HEK293 (cell line): Measurements from ENCODE around the gene TRIM8.

Experiments
- CTCF ChIA-PET: fragments of 350-600 bp; formaldehyde crosslinking; extraction: SDS; loops from one replicate; lab custom pipeline; 2021; ENCODE audit warnings: antibody characterized with exemption; lab: Yijun Ruan, JAX
- POLR2A ChIA-PET: fragments of 300-600 bp; formaldehyde crosslinking; extraction: SDS; loops from one replicate; lab custom pipeline; 2020; ENCODE audit warnings: antibody characterized with exemption, inconsistent platforms; lab: Yijun Ruan, JAX
- H3K27ac ChIP-seq: fragments of 200-500 bp; sonication (Bioruptor generic); 2 replicates; pipeline ENCODE4 v1.5.1; 2014; ENCODE audit warnings: low read depth, low read length, control low read depth, inconsistent platforms; ENCODE audit errors: extremely low read depth
- H3K36me3 ChIP-seq, 2 experiments: fragments of 200-500 bp in 1 of 2; sonication (Bioruptor generic) in 1 of 2; 1 replicate in 1 of 2; 2 replicates in 1 of 2; pipeline ENCODE4 v1.5.1; 2014 to 2017; ENCODE audit warnings: inconsistent platforms in 2 of 2, low read length in 2 of 2; ENCODE audit not compliant: control insufficient read depth in 2 of 2, insufficient read depth in 1 of 2
- H3K4me1 ChIP-seq: fragments of 200-500 bp; sonication (Bioruptor generic); 2 replicates; pipeline ENCODE4 v1.5.1; 2014; ENCODE audit warnings: mild to moderate bottlenecking, low read length, inconsistent platforms; ENCODE audit not compliant: control insufficient read depth, insufficient read depth
- H3K4me3 ChIP-seq: 2 replicates; pipeline ENCODE4 v1.5.1; 2011; ENCODE audit warnings: low read depth, mild to moderate bottlenecking, control low read depth, low read length, moderate library complexity
- H3K9me3 ChIP-seq: fragments of 200-500 bp; sonication (Bioruptor generic); 2 replicates; pipeline ENCODE4 v1.5.1; 2014; ENCODE audit warnings: low read depth, low read length, inconsistent platforms; ENCODE audit not compliant: control insufficient read depth, insufficient read depth
- BCL11B ChIP-seq: fragments of 450-650 bp; formaldehyde crosslinking; IDR thresholded peaks from 2 replicates; pipeline ENCODE4 v1.5.1; 2016; ENCODE audit warnings: low read depth, missing biosample characterization, missing genetic modification characterization
- EGR2 ChIP-seq: fragments of 450-650 bp; formaldehyde crosslinking; IDR thresholded peaks from 2 replicates; pipeline ENCODE4 v1.5.1; 2016; ENCODE audit warnings: low read depth, missing biosample characterization, missing genetic modification characterization
- GFI1B ChIP-seq: fragments of 450-650 bp; formaldehyde crosslinking; IDR thresholded peaks from 2 replicates; pipeline ENCODE4 v1.5.1; 2016; ENCODE audit warnings: missing biosample characterization, missing genetic modification characterization
- HOXD13 ChIP-seq: sonication (generic); formaldehyde crosslinking; IDR thresholded peaks from 2 replicates; pipeline ENCODE4 v1.8.0; 2022; ENCODE audit warnings: missing genetic modification reagents, borderline replicate concordance
- KLF1 ChIP-seq: fragments of 450-650 bp; formaldehyde crosslinking; IDR thresholded peaks from 2 replicates; pipeline ENCODE4 v1.5.1; 2016; ENCODE audit warnings: missing biosample characterization, missing genetic modification characterization
- KLF10 ChIP-seq: fragments of 450-650 bp; IDR thresholded peaks from 2 replicates; pipeline ENCODE4 v1.5.1; 2018; ENCODE audit warnings: missing biosample characterization, mild to moderate bottlenecking, missing genetic modification characterization
- KLF16 ChIP-seq: fragments of 450-650 bp; formaldehyde crosslinking; IDR thresholded peaks from 2 replicates; pipeline ENCODE4 v1.5.1; 2017; ENCODE audit warnings: missing biosample characterization, missing genetic modification characterization
- MEIS1 ChIP-seq: sonication (generic); formaldehyde crosslinking; IDR thresholded peaks from 2 replicates; pipeline ENCODE4 v1.8.1; 2022; ENCODE audit warnings: missing genetic modification reagents, mild to moderate bottlenecking, borderline replicate concordance
- SCRT1 ChIP-seq: fragments of 450-650 bp; formaldehyde crosslinking; IDR thresholded peaks from 2 replicates; pipeline ENCODE4 v1.5.1; 2016; ENCODE audit warnings: missing biosample characterization, missing genetic modification characterization, borderline replicate concordance
- SP2 ChIP-seq: fragments of 450-650 bp; formaldehyde crosslinking; IDR thresholded peaks from 2 replicates; pipeline ENCODE4 v1.5.1; 2016; ENCODE audit warnings: missing biosample characterization, missing genetic modification characterization
- ZEB2 ChIP-seq: fragments of 450-650 bp; formaldehyde crosslinking; IDR thresholded peaks from 2 replicates; pipeline ENCODE4 v1.5.1; 2016; ENCODE audit warnings: missing biosample characterization, missing genetic modification characterization
- ZIC2 ChIP-seq: fragments of 450-650 bp; formaldehyde crosslinking; IDR thresholded peaks from 2 replicates; pipeline ENCODE4 v1.5.1; 2016; ENCODE audit warnings: missing biosample characterization, missing genetic modification characterization
- ZNF112 ChIP-seq: fragments of 450-650 bp; formaldehyde crosslinking; IDR thresholded peaks from 2 replicates; pipeline ENCODE4 v1.5.0; 2017; ENCODE audit warnings: missing biosample characterization, missing genetic modification characterization
- ZNF146 ChIP-seq: fragments of 450-650 bp; formaldehyde crosslinking; IDR thresholded peaks from 2 replicates; pipeline ENCODE4 v1.5.1; 2016; ENCODE audit warnings: missing biosample characterization, missing genetic modification characterization
- ZNF157 ChIP-seq: fragments of 450-650 bp; formaldehyde crosslinking; IDR thresholded peaks from 2 replicates; pipeline ENCODE4 v1.5.1; 2016; ENCODE audit warnings: missing biosample characterization, missing genetic modification characterization
- ZNF16 ChIP-seq: fragments of 450-650 bp; formaldehyde crosslinking; IDR thresholded peaks from 2 replicates; pipeline ENCODE4 v1.5.1; 2016; ENCODE audit warnings: low read depth, missing biosample characterization, missing genetic modification characterization
- ZNF175 ChIP-seq: fragments of 450-650 bp; formaldehyde crosslinking; IDR thresholded peaks from 2 replicates; pipeline ENCODE4 v1.5.1; 2016; ENCODE audit warnings: missing biosample characterization, missing genetic modification characterization
- ZNF214 ChIP-seq: fragments of 450-650 bp; formaldehyde crosslinking; IDR thresholded peaks from 2 replicates; pipeline ENCODE4 v1.5.1; 2017; ENCODE audit warnings: missing biosample characterization, mild to moderate bottlenecking, missing genetic modification characterization, borderline replicate concordance
- ZNF391 ChIP-seq: fragments of 450-650 bp; formaldehyde crosslinking; IDR thresholded peaks from 2 replicates; pipeline ENCODE4 v1.5.1; 2016; ENCODE audit warnings: low read depth, missing biosample characterization, missing genetic modification characterization, borderline replicate concordance
- ZNF473 ChIP-seq: fragments of 450-650 bp; formaldehyde crosslinking; IDR thresholded peaks from 2 replicates; pipeline ENCODE4 v1.5.1; 2017; ENCODE audit warnings: missing biosample characterization, missing genetic modification characterization
- ZNF544 ChIP-seq: fragments of 450-650 bp; formaldehyde crosslinking; IDR thresholded peaks from 2 replicates; pipeline ENCODE4 v1.5.0; 2017; ENCODE audit warnings: missing biosample characterization, missing genetic modification characterization
- ZNF707 ChIP-seq: fragments of 450-650 bp; formaldehyde crosslinking; IDR thresholded peaks from 2 replicates; pipeline ENCODE4 v1.5.1; 2016; ENCODE audit warnings: missing biosample characterization, missing genetic modification characterization
- TF ChIP-seq, protein P1 (sequence below): fragments of 450-650 bp; formaldehyde crosslinking; IDR thresholded peaks from 2 replicates; pipeline ENCODE4 v1.5.1; 2016; ENCODE audit warnings: missing biosample characterization, missing genetic modification characterization
- TF ChIP-seq, protein P2 (sequence below): fragments of 450-650 bp; formaldehyde crosslinking; IDR thresholded peaks from 2 replicates; pipeline ENCODE4 v1.5.1; 2016; ENCODE audit warnings: missing biosample characterization, missing genetic modification characterization
- TF ChIP-seq, protein P3 (sequence below): fragments of 450-650 bp; formaldehyde crosslinking; IDR thresholded peaks from 2 replicates; pipeline ENCODE4 v1.5.1; 2016; ENCODE audit warnings: missing biosample characterization, missing genetic modification characterization
- TF ChIP-seq, protein P4 (sequence below): fragments of 450-650 bp; formaldehyde crosslinking; IDR thresholded peaks from 2 replicates; pipeline ENCODE4 v1.5.1; 2016; ENCODE audit warnings: missing biosample characterization, missing genetic modification characterization
- TF ChIP-seq, protein P5 (sequence below): fragments of 450-650 bp; formaldehyde crosslinking; IDR thresholded peaks from 2 replicates; pipeline ENCODE4 v1.5.1; 2016; ENCODE audit warnings: missing biosample characterization, missing genetic modification characterization, borderline replicate concordance

Gene TRIM8

DNA sequence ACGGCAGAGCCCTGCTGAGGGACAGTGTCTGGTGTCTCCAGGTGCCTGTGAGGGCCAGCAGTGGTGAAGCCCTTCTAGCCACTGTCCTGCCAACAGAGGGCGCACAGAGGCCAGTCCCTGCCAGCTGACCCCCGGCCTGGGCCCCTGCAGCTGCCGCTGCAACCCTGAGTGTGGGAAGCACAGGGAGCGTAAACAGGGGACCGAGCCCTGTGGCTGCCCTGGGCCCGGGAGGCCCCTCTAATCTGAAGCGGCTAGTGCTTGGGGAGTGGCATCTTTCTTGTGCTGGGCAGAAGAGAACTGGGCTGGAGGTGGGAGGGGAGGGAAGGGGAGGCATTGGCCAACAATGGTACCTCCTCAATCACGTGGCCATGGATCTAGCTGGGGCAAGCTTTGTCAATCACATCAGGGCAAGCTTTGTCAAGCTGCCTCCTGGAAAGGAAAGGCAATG, 34.6 kb downstream of the TRIM8 start:
- H3K4me1 ChIP-seq: peaks cover 15% of the 10 kb centered on the region
- CTCF ChIA-PET: interaction anchor here (0.6 to 7.2 kb wide), 24 partner anchors 10 to 566 kb away, joined by 3 to 57 read pairs (median 4); partner anchors contain the start of genes ARL3 and SFXN2
- TF ChIP-seq, protein P1, sequence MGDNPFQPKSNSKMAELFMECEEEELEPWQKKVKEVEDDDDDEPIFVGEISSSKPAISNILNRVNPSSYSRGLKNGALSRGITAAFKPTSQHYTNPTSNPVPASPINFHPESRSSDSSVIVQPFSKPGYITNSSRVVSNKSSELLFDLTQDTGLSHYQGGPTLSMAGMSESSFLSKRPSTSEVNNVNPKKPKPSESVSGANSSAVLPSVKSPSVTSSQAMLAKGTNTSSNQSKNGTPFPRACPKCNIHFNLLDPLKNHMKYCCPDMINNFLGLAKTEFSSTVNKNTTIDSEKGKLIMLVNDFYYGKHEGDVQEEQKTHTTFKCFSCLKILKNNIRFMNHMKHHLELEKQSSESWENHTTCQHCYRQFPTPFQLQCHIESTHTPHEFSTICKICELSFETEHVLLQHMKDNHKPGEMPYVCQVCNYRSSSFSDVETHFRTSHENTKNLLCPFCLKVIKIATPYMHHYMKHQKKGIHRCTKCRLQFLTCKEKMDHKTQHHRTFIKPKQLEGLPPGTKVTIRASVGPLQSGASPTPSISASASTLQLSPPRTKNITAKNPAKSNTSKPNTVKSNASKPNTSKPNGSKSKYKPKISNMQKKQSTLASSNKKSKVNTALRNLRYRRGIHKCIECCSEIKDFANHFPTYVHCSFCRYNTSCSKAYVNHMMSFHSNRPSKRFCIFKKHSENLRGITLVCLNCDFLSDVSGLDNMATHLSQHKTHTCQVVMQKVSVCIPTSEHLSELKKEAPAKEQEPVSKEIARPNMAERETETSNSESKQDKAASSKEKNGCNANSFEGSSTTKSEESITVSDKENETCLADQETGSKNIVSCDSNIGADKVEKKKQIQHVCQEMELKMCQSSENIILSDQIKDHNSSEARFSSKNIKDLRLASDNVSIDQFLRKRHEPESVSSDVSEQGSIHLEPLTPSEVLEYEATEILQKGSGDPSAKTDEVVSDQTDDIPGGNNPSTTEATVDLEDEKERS: no peak
- TF ChIP-seq ZNF544 (tag by site-specific recombination) (no peak), ZNF16 (no peak), ZNF391 (tag by site-specific recombination) (no peak), GFI1B (tag by site-specific recombination) (no peak), ZIC2 (tag by site-specific recombination) (peak; percentile 76), ZEB2 (tag by site-specific recombination) (peak; percentile 29; the same call in 1 of the 2 replicates), ZNF214 (tag by site-specific recombination) (no peak), HOXD13 (no peak), EGR2 (tag by site-specific recombination) (no peak), SP2 (tag by site-specific recombination) (peak; percentile 36; the same call in 1 of the 2 replicates), ZNF707 (tag by site-specific recombination) (no peak), ZNF157 (tag by site-specific recombination) (no peak), SCRT1 (tag by site-specific recombination) (no peak), KLF1 (tag by site-specific recombination) (no peak), KLF16 (no peak), MEIS1 (CRISPR knock-in tag) (no peak), ZNF146 (no peak), ZNF175 (tag by site-specific recombination) (no peak), ZNF112 (no peak), BCL11B (tag by site-specific recombination) (no peak), ZNF473 (tag by site-specific recombination) (no peak), KLF10 (tag by site-specific recombination) (no peak)
- TF ChIP-seq, protein P2, sequence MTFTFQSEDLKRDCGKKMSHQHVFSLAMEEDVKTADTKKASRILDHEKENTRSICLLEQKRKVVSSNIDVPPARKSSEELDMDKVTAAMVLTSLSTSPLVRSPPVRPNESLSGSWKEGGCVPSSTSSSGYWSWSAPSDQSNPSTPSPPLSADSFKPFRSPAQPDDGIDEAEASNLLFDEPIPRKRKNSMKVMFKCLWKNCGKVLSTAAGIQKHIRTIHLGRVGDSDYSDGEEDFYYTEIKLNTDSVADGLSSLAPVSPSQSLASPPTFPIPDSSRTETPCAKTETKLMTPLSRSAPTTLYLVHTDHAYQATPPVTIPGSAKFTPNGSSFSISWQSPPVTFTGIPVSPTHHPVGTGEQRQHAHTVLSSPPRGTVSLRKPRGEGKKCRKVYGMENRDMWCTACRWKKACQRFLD (tag by site-specific recombination): no peak
- TF ChIP-seq, protein P3, sequence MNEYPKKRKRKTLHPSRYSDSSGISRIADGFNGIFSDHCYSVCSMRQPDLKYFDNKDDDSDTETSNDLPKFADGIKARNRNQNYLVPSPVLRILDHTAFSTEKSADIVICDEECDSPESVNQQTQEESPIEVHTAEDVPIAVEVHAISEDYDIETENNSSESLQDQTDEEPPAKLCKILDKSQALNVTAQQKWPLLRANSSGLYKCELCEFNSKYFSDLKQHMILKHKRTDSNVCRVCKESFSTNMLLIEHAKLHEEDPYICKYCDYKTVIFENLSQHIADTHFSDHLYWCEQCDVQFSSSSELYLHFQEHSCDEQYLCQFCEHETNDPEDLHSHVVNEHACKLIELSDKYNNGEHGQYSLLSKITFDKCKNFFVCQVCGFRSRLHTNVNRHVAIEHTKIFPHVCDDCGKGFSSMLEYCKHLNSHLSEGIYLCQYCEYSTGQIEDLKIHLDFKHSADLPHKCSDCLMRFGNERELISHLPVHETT (tag by site-specific recombination): no peak
- TF ChIP-seq, protein P4, sequence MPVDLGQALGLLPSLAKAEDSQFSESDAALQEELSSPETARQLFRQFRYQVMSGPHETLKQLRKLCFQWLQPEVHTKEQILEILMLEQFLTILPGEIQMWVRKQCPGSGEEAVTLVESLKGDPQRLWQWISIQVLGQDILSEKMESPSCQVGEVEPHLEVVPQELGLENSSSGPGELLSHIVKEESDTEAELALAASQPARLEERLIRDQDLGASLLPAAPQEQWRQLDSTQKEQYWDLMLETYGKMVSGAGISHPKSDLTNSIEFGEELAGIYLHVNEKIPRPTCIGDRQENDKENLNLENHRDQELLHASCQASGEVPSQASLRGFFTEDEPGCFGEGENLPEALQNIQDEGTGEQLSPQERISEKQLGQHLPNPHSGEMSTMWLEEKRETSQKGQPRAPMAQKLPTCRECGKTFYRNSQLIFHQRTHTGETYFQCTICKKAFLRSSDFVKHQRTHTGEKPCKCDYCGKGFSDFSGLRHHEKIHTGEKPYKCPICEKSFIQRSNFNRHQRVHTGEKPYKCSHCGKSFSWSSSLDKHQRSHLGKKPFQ (tag by site-specific recombination): no peak
- TF ChIP-seq, protein P5, sequence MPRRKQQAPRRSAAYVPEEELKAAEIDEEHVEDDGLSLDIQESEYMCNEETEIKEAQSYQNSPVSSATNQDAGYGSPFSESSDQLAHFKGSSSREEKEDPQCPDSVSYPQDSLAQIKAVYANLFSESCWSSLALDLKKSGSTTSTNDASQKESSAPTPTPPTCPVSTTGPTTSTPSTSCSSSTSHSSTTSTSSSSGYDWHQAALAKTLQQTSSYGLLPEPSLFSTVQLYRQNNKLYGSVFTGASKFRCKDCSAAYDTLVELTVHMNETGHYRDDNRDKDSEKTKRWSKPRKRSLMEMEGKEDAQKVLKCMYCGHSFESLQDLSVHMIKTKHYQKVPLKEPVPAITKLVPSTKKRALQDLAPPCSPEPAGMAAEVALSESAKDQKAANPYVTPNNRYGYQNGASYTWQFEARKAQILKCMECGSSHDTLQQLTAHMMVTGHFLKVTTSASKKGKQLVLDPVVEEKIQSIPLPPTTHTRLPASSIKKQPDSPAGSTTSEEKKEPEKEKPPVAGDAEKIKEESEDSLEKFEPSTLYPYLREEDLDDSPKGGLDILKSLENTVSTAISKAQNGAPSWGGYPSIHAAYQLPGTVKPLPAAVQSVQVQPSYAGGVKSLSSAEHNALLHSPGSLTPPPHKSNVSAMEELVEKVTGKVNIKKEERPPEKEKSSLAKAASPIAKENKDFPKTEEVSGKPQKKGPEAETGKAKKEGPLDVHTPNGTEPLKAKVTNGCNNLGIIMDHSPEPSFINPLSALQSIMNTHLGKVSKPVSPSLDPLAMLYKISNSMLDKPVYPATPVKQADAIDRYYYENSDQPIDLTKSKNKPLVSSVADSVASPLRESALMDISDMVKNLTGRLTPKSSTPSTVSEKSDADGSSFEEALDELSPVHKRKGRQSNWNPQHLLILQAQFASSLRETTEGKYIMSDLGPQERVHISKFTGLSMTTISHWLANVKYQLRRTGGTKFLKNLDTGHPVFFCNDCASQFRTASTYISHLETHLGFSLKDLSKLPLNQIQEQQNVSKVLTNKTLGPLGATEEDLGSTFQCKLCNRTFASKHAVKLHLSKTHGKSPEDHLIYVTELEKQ (tag by site-specific recombination): no peak

More for the DNA sequence above, 34.6 kb downstream of the TRIM8 start:
- H3K27ac ChIP-seq: peak overlapping the region; percentile 2; the same call in 1 of the 2 replicates
- peaks cover 0 to 21% of the 10 kb centered on the region in 2 experiments; a peak in 1 of 3 replicates for H3K36me3 ChIP-seq
- POLR2A ChIA-PET: interaction anchor here (0.7 to 2.5 kb wide), 4 partner anchors 15 to 64 kb away, joined by 3 to 10 read pairs (median 4); partner anchors contain the start of genes ARL3 and SFXN2
- H3K4me3 ChIP-seq: no peak overlapping the region
- no peaks in the 10 kb centered on the region for H3K9me3 ChIP-seq
